GM06990 (cell line): ENCODE data around the gene PRTFDC1.
"Not testable (repeated sequence)": the region's sequence is repeated elsewhere in the genome, so short reads cannot be mapped to it uniquely, and the experiment has no call there.

Experiments
- DNase-seq: peaks from one replicate; pipeline ENCODE4 v3.0.0-alpha.2; 2011; ENCODE audit not compliant: insufficient read length; ENCODE audit errors: extremely low read depth
- H3K27me3 ChIP-seq: replicated peaks from 2 replicates; pipeline ENCODE4 v1.6.0; 2011; ENCODE audit warnings: low read length; ENCODE audit not compliant: control insufficient read depth, insufficient read depth
- H3K36me3 ChIP-seq: 2 replicates; pipeline ENCODE4 v1.5.1; 2011; ENCODE audit warnings: low read length; ENCODE audit not compliant: control insufficient read depth, insufficient read depth
- H3K4me3 ChIP-seq: replicated peaks from 2 replicates; pipeline ENCODE4 v1.5.1; 2011; ENCODE audit warnings: low read depth, mild to moderate bottlenecking, control low read depth, low read length
- CTCF ChIP-seq: IDR thresholded peaks from 2 replicates; pipeline ENCODE4 v1.5.1; 2011; ENCODE audit warnings: low read length, control low read depth, mild to moderate bottlenecking, inconsistent platforms; ENCODE audit not compliant: insufficient read depth, poor library complexity, severe bottlenecking

PRTFDC1 gene

GRCh38 chr10:24963521-24964041 lies 11.2 kb upstream of the PRTFDC1 start:
- H3K4me3 ChIP-seq, result no peak overlapping the region
- no peak for TF ChIP-seq CTCF

GRCh38 chr10:24962995-24963394 lies 10.6 kb upstream of the PRTFDC1 start:
- no peak overlapping the region for H3K4me3 ChIP-seq
- no peak for TF ChIP-seq CTCF
- DNase-seq, result no peak
- H3K36me3 ChIP-seq, result no peaks in the 10 kb centered on the region
- H3K27me3 ChIP-seq, result no peaks in the 10 kb centered on the region

More at GRCh38 chr10:24963521-24964041, 11.2 kb upstream of the PRTFDC1 start:
- Histone ChIP-seq H3K27me3 (no peaks in the 10 kb centered on the region), H3K36me3 (no peaks in the 10 kb centered on the region)
- DNase-seq, result no peak

- H3K4me3 ChIP-seq, result no peak overlapping the region
- no peaks in the 10 kb centered on the region for H3K36me3 ChIP-seq
- DNase-seq, result no peak
- H3K27me3 ChIP-seq, result no peaks in the 10 kb centered on the region
- no peak for TF ChIP-seq CTCF
Observed at GRCh38 chr10:24961582-24961981, 9.2 kb upstream of the PRTFDC1 start.

GRCh38 chr10:24959382-24959730 lies 7.0 kb upstream of the PRTFDC1 start:
- Histone ChIP-seq H3K36me3 (no peaks in the 10 kb centered on the region), H3K27me3 (no peaks in the 10 kb centered on the region), H3K4me3 (no peak overlapping the region)
- no peak for DNase-seq
- TF ChIP-seq CTCF, result no peak

GRCh38 chr10:24958721-24959381 lies 6.4 kb upstream of the PRTFDC1 start:
- no peak for DNase-seq
- H3K36me3 ChIP-seq, result no peaks in the 10 kb centered on the region
- no peaks in the 10 kb centered on the region for H3K27me3 ChIP-seq
- no peak overlapping the region for H3K4me3 ChIP-seq
- no peak for TF ChIP-seq CTCF

- TF ChIP-seq CTCF, result no peak
- Histone ChIP-seq H3K4me3 (no peak overlapping the region), H3K36me3 (no peaks in the 10 kb centered on the region), H3K27me3 (no peaks in the 10 kb centered on the region)
- no peak for DNase-seq
Observed at GRCh38 chr10:24958091-24958720, 5.8 kb upstream of the PRTFDC1 start.

- H3K27me3 ChIP-seq, H3K4me3 ChIP-seq, DNase-seq, H3K36me3 ChIP-seq: not testable (repeated sequence)
Observed at GRCh38 chr10:24957624-24958051, 5.2 kb upstream of the PRTFDC1 start.
